UCSD-AML1 (cell line): ENCODE results near the gene NR4A1.

ENCODE experiments used
- DNase-seq: peaks from one replicate; lab custom pipeline; 2025; ENCODE audit not compliant: unreplicated experiment; lab: John Stamatoyannopoulos, UW

NR4A1 gene

DNA sequence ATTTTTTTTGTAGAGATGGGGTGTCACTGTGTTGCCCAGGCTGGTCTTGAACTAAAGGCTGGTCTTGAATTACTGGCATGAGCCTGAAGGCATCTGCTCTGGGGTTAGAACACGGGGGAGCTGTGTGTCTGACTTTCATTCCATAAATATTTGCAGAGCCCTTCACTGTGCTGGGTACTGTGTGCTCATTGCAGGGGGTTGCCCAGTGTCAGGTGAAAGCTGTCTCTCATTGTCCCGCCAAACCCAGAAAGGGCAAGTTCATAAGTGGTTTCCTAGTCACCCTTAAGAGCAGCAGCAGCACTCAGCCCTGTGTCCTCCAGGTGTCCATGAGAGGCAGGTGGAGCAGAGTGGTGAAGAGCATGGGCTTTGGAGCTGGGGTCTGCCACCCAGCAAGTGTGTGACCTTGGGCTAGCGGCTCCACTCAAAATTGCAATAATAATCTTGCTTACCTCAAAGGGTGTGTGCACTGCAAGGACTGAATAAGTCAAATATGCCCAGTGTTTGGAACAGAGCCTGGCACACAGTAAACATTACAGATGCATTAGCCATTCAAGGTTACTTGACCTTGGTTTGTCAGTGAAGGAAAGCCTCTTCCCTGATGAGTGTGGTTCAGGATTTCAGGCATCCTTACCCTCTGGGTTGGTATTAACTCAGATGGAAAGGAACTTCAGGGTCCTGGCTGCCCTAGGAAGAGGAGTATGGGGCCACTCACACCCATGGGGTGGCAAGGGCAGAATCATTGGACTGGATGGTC lies 23.9 kb downstream of the NR4A1 start:
- DNase-seq = no peak

DNA sequence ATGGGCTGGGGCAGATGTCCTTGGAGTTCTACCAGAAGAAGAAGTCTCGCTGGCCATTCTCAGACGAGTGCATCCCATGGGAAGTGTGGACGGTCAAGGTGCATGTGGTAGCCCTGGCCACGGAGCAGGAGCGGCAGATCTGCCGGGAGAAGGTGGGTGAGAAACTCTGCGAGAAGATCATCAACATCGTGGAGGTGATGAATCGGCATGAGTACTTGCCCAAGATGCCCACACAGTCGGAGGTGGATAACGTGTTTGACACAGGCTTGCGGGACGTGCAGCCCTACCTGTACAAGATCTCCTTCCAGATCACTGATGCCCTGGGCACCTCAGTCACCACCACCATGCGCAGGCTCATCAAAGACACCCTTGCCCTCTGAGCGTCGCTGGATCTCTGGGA lies 25.6 kb downstream of the NR4A1 start:
- DNase-seq = no peak

- no peak for DNase-seq
Observed at GRCh38 chr12:52078276-52078675, 27.0 kb downstream of the NR4A1 start.

GRCh38 chr12:52079576-52080402 lies 28.5 kb downstream of the NR4A1 start, which contains the start of gene SMIM41:
Gene SMIM41, plus strand, starts transcription at chr12:52079704. Its CDS starts 76 bp downstream, at chr12:52079780.
- no peak for DNase-seq

DNA sequence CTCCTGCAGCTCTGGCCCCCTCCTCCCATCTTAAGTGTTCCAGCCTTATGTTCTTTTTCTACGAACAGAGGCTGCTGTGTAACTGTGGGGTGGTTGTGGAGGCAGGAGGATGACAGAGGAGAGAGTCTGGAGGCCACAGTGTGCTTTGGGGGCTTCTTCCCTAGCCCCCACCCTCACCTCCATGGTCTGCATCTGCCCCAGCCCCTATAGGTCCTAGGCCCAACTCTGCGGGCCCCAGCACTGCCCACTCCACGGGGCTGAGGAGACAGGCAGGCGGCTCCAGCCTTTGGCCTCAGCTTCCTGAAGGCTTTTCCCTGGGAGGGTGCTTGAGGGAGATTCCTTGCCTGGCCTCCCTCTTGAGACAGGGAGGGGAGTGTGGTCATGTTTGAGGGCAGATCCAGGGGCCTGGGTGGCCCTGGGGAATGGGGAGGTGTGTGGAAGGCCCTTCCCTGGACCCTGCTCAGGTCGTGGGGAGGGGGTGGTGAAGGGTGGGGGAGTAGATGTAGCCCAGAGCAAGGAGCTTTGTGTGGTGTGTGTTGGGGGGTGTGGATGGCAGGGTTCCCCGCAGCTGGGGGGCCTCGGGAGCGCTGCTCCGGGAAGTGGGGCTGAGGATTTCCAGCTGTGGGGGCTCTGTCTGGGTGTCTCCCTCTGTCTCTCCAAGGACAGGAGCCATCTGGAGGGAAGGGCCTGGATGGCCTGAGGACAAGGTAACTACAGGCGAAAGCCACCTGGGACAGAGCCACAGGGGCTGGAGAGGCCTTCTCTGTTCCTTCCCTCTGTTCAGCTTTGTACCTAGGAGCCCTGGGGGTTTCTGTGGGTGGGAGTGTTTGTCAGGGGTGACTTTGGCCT lies 29.4 kb downstream of the NR4A1 start:
- no peak for DNase-seq

DNA sequence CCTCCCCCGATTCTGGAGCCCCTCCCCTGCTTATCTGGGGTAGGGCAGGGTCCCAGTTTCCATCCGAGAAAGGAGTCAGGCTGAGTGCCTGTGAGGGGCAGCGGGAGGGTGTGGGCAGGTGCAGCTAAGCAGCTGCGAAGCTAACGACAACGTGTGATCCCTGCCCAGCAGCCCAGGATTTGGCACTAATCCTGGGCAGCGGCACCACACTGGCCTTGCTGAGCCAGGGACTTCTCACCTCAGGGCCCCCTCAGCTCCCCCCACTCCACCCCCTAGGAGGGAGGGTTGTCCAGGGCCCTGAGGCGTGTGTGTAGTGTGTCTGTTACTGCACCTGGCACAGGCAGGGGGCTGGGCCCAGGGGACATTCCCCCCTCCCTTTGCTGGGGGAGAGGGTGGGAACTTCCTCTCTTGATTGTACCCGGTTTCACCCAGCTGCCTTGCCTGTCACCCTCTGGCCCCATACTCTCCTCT lies 30.1 kb downstream of the NR4A1 start:
- DNase-seq = no peak

DNA sequence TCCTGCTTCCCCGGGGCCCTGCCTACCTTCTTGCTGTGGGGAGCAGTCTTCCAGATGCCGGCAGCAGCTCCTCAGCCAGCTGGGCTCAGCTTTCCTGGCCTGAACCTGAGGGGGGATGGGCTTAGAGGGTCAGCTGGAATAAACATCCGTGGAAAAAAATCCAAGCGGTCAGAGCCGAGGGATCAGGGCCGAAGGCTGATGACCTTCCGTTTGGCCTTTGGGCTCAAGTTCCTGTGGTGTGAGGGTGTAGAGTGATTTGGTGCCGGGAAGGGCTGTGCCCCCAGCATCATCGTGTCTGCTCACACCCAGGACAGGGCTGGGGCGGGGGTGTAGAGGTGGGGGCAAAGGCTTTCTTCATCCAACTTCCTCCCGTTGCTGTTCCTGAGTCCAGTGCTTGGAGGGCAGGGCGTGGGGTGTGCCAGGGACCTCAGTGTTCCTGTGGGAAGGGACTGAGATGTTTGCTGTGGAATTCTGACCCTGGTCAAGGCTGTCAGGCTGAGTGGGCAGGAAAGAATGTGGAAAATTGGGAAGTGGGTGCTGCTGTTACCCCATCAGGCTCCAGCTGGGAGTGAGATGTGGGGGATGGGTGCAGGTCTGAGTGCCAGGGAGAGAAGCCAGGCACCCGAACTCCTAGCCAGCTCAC lies 30.9 kb downstream of the NR4A1 start:
- no peak for DNase-seq

GRCh38 chr12:52082669-52082987 lies 31.4 kb downstream of the NR4A1 start:
- no peak for DNase-seq

DNA sequence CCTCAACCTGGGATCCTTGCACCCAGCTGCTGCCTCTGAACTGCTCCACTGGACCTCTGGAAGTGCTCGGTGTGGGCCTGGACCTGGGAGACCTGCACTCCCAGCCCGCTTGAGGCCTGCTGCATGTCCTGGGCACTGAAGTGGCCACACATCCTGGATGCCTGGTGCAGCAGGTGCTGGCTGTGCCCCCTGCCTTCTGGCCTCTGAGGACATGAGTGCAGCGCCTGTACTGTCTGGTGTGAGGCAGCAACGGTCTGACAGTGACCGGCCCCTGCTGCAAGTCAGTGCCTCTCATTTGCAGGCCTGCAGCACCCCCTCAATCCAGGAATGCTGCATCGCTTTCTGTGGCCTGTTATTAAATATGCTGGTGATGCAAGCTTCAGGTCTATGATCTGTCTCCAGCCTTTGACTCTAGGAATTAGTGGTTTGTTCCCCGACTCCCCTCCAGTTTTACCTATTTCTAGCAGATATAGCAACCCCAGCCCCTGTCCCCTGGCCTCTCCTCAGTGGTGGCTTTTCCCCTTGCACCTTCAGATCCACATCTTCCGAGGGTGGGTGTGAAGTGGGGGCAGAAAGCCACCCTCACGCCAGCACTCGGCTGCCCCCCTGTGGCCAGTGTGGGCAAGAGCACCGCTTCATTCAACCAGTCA lies 31.9 kb downstream of the NR4A1 start:
- peak; percentile 62 for DNase-seq

- DNase-seq = no peak
Observed at GRCh38 chr12:52083638-52083996, 32.4 kb downstream of the NR4A1 start.

DNA sequence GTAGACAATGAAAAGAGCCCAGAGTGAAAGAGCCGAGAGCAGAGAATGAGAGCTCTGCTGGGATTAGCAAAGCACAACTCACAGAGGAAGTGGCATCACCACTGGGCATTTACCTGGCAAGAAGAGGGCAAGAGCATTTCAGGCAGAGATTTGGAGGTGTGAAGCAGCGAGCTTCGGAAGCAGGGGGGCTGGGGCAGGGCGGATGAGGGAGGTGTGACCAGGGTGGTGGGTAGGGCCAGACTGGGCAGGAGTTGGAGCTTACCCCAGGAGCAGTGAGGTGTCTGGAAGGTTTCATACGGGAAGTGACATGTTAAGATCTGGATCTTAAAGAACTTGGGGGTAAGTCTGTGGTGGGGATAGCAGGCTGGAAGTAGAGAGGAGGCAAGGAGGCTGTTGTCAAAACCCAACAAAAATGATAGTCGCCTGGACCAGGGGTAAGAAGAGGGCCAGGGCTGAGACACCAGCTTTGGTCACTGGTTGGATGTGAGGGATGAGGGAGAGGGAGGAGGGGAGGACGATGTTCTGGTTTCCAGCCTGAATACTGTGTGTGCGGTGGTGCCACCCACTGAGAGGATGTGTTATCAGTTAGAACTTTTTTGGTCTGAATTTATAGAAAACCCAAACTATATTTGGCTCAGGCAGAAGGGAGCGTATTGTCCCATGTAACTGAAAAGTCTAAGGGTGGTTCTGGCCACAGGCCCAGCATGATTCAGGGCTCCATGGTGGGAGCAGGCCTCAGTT lies 33.4 kb downstream of the NR4A1 start:
- no peak for DNase-seq

DNA sequence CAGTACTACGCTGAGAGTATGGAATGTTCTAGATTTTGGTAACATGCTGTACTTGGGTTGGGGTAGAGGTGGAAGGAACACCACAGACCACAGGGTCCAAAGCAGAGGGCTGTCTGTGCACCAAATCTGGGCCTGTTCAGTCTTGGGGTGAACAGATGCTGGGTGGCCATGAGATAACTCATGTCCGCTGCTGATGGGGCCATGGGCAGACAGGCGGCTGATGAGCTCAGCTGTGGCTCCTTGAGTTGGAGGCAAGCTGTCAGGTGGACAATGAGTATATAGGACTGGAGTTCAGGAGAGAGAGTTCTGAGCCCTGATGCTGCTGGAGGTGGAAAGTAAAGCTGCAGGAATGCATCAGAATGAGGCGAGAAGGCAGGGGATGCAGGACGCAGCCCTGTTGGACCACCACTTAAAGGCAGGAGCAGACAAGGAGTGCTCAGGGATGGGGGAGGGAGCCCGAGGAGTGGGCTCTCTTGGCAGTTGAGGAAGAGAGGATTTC lies 34.5 kb downstream of the NR4A1 start:
- DNase-seq = no peak

- DNase-seq = no peak
Observed at GRCh38 chr12:52086366-52086765, 35.1 kb downstream of the NR4A1 start.

DNA sequence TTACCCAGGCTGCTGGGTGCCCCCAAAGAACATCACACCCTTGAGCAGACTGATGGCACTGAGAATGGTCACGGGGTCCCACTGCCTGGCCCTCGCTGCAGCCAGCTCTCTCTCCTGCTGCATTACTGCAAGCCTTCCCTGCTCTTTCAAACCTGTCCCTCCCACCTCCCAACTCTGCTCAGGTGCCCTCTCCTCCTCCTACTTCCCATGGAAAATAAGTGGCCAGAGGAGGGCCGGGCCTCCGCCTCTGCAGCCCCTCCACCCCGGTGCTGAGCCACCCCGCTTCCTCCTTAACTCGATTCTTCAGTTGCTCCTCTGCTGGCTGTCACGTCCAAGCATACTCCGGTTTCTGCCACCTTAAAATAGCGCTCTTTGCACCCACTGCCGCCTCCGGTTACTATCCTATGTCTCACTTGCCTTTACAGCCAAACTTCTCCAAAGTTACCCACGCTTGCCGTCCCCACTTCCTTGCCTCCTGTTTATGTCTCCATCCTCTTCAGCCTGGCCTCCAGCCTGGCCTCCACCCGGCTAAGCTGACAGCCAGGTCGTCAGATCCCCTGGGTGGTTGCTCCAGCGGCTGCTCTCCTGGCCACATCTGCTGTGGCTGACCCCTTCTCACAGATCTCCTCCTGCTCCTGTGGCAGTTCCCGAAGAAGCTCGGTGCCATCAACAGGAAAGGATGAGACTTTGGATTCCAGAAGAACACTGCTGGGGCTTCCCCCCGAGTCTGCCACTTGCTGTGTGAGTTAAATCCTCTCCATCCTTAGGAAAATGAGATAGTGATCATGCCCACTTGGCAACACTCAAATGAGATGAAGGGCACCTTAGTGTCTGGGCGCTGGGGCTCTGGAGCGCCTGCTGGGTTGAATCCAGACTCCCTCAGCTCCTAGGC lies 35.9 kb downstream of the NR4A1 start:
- DNase-seq = no peak

GRCh38 chr12:52087961-52088820 lies 36.9 kb downstream of the NR4A1 start:
- DNase-seq = no peak

GRCh38 chr12:52089491-52089890 lies 38.2 kb downstream of the NR4A1 start:
- DNase-seq = no peak

- DNase-seq = no peak
Observed at GRCh38 chr12:52090291-52090690, 39.0 kb downstream of the NR4A1 start.

DNA sequence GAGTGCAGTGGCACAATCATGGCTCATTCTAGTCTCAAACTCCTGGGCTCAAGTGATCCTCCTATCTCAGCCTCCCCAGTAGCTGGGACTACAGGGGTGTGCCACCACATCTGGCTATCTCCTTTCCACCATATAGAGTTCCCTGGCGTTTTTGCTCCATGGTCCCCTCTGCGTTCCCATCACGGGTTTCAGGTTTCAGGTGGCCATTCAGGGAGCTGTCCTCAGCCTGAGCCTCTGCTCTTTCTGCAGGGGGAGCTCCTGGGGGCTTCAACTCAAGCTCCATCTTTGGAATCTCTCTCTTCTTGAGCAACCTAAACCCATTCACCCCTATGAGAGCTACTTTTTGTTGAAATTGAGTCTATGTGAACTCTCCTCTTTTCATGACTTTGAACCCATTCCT lies 39.8 kb downstream of the NR4A1 start:
- DNase-seq = no peak
